GM18907 (cell line): ENCODE results near the gene BSN.
"Not testable (repeated sequence)": the region's sequence is repeated elsewhere in the genome, so short reads cannot be mapped to it uniquely, and the experiment has no call there.

Source experiments
- ATAC-seq: cut with Tn5 transposase; IDR thresholded peaks from one replicate; pipeline ENCODE4 v1.9.1; 2021; ENCODE audit warnings: mild to moderate bottlenecking, moderate library complexity; ENCODE audit not compliant: unreplicated experiment

Gene BSN

GRCh38 chr3:49533786-49534519 lies 20.3 kb upstream of the BSN start:
- no peak for ATAC-seq

DNA sequence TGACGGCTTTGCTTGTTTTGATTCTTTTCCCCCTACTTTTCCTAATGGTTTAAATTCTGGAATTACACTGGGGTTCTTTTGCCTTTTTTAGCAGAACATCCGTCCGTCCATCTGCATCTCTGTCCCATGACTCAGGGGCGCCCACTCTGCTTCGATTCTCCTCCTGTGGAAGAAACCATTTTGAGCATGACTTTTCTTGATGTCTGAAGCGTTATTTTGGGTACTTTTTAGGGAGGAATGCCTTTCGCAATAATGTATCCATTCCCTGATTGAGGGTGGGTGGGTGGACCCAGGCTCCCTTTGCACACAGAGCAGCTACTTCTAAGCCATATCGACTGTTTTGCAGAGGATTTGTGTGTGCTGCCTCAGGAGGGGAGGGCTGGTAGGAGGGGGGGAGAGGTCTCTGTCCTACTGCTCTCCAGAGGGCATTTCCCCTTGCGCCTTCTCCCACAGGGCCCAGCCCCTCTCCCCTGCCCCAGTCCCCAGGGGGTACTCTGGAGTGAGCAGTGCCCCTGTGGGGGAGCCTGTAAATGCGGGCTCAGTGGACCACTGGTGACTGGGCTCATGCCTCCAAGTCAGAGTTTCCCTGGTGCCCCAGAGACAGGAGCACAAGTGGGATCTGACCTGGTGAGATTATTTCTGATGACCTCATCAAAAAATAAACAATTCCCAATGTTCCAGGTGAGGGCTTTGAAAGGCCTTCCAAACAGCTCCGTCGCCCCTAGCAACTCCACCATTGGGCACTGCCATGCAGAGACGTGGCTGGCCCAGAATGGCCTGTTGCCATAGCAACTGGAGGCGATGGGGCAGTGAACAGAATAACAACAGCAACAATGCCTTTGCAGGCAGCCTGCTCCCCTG lies 19.5 kb upstream of the BSN start:
- no peak for ATAC-seq

DNA sequence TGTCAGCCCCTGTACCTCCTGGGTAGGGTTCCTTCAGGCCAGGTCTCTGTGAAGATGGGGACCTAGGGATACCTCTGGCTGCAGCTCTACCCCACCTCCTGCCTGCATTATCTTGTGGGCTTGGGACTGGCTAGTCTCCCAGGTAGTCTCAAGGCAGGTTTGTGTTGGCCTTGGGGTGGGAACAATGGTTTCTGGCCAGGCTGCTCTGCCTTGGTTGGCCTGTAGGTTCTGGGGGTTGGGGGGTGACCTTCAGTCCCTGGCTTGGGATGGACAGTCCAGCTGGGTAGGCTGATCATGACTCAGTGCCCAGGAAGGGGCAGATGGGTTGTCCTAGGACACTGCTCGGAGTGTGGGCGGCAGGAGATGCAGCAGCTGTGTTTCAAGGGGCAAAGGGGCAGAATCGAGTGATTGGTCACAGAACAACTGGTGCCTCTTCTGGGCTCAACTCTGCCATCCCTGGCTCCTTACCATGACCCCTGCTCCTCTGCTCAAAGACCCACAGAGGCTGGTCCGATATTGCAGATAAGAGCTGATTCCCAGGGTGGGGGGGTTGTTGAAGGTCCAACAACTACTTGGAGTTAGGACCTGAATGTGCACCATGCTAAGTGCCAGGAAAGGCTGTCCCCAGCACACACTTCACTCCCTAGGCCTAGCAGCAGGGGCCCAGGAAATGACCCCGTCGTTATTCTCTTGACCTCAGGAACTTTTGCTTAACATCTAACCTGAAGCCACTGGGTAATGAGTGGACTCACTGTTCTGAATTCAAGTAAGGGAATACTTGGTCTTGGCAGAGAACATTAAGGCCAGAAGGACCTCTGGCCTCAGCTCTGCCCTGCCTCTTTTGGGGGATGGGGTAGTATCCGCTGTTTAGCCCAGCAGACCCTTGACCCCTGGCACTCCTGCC lies 18.1 kb upstream of the BSN start:
- ATAC-seq = no peak

GRCh38 chr3:49536875-49537533 lies 17.3 kb upstream of the BSN start:
- ATAC-seq = no peak

DNA sequence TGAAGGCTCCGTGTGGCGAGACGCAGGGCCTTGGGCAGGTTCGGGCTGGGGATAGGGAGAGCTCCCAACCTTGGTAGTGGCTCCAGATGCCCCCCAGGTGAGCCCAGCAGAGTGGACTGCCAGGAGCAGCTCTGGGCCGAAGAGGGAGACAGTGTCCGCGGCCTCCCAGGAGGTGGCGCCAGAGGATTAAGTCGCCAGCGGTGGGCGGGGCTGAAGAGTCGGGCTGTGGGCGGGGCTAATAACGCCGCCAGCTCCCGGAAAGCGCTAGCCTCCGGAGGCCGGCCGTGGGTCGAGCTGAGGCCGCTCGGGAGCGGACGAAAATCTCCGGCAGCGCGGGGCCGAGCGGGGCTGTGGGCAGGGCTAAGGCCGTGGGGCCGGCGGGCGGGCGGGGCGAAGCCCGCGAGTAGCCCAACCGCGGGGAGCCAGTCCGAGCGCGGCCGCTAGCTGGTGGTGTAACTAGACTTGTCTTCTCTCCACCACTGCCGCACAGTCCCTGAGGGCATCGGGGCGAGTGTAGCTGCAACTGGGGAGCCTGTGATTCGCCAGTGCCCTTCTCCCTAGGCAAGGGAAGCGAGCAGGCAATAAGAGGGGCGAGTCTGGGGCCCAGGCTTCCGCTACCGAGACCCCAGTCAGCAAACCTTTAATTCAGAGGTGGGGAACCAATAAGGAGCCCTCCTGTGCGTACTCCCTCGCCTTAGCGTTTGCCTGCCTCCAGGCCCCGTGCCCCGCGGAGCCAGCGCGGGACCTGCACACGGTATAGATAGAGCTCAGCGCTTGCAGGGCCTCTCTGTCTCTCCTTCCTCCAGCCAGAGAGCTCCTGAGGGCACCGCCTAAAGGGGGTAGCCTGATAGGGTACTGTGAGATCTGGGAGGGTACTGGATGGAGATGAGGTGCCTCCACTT lies 14.4 kb upstream of the BSN start:
- peak; percentile 90 for ATAC-seq

DNA sequence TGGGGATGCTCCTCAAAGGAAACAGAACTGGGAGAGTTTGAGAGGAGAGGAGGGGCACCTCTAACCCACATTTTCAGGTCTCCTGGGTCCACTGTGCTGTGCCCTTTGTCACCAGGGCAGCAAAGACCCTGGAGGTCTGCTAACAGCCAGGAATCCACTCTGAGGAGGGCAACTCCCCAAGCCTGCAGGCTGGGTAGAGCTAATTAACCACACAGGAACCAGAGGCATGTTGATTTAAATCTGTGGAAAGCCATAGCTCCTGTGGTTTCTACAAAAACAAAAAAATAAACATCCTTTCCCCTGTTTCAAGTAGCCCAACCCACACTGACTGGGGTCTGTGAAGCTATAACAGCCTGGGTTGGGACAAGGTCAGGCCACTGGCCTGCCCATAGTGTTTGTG lies 2.2 kb upstream of the BSN start:
- ATAC-seq = no peak

GRCh38 chr3:49553324-49553691 lies 969 bp upstream of the BSN start:
- no peak for ATAC-seq

DNA sequence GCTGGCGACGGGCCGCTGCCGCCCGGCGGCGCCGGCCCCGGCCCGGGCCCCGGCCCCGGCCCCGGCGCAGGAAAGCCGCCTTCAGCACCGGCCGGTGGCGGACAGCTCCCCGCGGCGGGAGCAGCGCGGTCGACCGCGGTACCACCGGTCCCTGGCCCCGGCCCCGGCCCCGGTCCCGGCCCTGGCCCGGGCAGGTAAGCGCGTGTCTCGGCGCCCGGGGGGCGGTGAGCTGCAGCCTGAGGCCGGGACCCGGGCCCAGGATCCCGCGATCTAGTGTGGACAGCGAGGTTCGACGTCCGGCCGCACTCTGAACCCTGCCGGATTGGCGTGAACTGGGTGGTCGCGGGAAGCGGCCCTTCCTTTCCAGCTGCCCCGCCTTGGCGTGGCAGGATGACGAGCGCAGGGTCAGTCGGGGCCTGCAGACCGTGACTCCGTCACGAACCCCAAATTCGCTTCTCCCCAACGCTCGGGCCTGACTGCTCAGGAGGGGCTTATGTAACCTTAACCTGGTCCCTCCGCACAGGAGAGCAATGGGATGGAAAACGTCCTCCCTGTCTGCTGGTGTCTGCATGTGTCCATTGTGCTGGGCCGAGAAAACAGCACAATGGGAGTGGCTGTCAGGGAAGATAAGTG lies 472 bp downstream of the BSN start:
- ATAC-seq = peak; percentile 55

- ATAC-seq = no peak
Measured at GRCh38 chr3:49556500-49557275, 2.4 kb downstream of the BSN start.

DNA sequence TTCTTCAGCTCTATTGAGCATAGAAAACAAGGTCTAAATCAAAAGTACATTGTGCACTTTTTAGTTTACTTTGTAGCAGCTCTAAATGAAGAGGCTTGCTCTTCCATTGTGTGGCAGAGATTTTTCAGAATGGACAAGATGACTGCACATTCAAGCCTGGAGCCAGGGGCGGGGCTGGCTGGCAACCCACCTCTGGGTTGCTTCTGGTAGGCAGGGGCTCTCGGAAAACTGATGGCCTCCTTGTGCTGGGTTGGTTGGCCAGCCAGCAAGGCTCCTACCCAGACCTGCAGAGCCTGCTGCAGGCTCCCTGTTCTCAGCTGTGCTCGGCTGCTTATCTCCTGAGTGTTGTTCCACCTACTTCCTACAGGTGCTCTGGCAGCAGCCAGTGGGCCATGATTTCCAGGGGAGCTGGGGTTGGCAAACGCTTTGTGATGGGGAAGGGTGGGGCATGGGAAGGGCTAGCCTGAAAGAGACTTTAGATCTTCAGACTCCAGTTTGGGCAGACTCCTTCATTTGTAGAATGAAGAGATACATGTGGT lies 8.8 kb downstream of the BSN start:
- no peak for ATAC-seq

DNA sequence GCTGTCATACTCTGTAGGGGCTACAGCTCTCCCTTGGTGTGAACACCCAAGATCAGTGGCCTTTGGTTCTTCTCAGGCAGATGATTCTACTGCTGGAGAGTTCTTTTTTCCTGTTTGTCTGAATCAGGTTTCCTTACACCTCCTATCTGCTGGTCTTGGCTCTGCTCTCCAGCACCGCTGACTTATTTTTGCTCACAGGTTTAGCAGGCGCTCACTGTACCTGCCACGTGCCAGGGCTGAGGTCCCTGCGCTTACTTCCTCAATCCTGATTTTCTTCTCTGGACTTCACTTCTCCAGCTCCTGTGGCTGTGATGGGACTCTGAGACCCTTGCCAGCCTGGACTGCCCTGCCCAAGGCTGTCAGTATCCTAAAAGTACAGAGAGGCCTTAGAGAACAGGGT lies 9.5 kb downstream of the BSN start:
- no peak for ATAC-seq

- no peak for ATAC-seq
Measured at GRCh38 chr3:49566312-49566711, 12.0 kb downstream of the BSN start.

DNA sequence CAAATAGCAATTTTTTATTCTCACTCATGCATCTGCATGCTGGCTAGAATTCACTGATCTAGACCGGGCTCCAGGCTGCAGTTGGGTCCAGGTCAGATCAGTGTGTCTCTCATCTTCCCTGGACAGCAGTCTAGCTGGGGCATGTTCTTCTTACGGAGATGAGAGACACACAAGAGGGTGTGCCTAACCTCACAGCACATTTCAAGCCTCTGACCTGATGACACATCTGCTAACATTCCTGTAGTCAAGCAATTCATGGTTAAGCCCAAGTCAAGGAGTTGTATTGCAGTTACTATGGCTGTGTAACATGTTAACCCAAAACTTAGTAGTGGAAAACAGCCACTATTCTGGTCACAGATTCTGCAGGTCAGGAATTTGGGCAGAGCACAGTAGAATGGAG lies 13.1 kb downstream of the BSN start:
- no peak for ATAC-seq

GRCh38 chr3:49568965-49569364 lies 14.7 kb downstream of the BSN start:
- no peak for ATAC-seq

DNA sequence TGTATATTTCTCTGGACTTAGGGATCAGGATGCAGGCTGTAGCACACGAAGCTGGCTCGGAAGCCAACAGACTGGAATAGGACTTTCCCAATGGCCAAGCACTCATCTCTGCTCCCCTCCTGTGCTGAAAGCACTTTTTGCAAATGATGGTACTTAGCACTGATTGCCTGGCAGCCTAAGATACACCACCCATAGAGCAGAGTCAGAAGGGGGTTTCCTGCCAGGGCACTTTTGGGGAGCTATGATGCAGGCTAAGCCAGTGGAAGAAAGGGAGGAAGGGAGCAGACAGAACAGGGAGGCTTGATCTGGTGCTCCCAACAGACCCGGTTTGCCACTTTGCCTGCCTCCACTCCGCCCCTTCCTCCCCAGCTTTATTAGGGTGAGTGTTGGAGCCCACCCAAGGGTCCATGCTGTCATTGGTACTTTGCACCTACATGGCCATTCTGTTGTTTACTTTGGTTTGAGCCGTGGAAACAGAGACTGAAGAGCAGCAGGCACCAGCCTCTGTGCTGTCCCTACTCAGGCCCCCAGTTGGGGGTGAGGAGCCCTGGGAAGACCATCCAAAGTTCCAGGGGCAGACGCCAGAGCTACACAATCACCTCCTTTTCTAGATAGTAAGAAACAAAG lies 15.9 kb downstream of the BSN start:
- no peak for ATAC-seq

DNA sequence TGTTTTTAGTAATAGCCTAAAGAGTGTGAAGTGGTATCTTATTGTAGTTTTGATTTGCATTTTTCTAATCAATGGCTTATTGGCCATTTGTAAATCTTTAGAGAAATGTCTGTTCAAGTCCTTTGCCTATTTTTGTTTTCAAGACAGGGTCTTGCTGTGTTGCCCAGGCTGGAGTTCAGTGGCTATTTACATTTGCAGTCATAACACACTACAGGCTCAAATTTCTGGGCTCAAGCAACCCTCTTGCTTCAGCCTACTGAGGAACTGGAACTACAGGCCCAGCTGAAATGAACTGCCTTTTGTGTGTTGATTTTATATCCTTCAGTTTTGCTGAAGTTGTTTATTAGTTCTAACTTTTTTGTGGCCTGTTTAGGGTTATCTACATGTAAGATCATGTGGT lies 27.9 kb downstream of the BSN start:
- ATAC-seq = no peak

DNA sequence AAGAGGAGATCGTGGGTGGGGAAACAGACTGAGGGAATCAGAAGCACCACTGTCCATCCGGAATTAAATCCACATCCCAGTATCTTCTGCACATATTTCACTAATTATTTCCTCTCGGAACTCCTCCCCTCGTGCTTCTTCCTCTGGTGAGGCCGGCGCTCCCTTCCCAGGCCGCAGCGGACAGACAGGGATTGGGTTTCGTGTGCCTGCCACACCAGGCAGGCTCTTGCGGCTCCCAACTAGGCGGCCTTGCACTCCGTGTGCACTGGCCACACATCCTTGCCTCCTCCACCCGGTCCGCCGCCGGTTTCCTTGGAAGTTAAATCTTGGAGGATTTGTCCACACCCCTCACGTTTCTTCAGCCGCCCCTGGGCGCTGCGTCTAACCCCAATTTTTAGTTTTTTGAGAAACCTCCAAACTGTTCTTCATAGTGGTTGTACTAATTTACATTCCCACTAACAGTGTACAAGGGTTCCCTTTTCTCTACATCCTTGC lies 31.0 kb downstream of the BSN start:
- ATAC-seq = not testable (repeated sequence)

DNA sequence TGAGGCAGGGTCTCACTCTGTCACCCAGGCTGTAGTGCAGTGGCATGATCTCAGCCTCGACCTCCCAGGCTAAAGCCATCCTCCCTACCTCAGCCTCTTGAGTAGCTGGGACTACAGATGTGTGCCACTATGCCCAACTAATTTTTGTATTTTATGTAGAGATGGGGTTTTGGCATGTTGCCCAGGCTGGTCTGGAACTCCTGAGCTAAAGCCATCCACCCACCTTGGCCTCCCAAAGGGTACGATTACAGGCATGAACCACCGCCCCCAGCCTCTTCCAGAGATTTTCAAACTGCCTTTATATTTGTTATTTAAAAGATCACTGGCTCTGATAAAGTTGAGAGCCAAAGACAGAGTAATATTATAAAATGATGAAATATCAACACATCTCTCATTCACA lies 37.3 kb downstream of the BSN start:
- no peak for ATAC-seq
